RWPE1 (cell line): ENCODE measurements around the gene NFATC2.
A peak's percentile ranks its signal among the peaks of the same experiment; 100 is the strongest.

ENCODE experiments used
- CTCF ChIA-PET: fragments of 350-600 bp; sonication (Branson Sonifier 250); formaldehyde crosslinking; extraction: SDS; loops from one replicate; lab custom pipeline; 2021; lab: Yijun Ruan, JAX
- POLR2A ChIA-PET: fragments of 400-600 bp; formaldehyde crosslinking; extraction: SDS; loops from one replicate; lab custom pipeline; 2020; ENCODE audit warnings: antibody characterized with exemption; ENCODE audit not compliant: low non-redundant PET; lab: Yijun Ruan, JAX
- DNase-seq: peaks from one replicate; pipeline ENCODE4 v3.0.0; 2012; ENCODE audit warnings: low spot score
- H3K27ac ChIP-seq: fragments of 450-650 bp; 2 replicates; pipeline ENCODE4 v1.5.1; 2017
- TF ChIP-seq, protein P1 (sequence below): fragments of 450-650 bp; conservative IDR thresholded peaks from 2 replicates; pipeline ENCODE4 v1.5.1; 2017; ENCODE audit warnings: low read depth, mild to moderate bottlenecking

The NFATC2 gene

DNA sequence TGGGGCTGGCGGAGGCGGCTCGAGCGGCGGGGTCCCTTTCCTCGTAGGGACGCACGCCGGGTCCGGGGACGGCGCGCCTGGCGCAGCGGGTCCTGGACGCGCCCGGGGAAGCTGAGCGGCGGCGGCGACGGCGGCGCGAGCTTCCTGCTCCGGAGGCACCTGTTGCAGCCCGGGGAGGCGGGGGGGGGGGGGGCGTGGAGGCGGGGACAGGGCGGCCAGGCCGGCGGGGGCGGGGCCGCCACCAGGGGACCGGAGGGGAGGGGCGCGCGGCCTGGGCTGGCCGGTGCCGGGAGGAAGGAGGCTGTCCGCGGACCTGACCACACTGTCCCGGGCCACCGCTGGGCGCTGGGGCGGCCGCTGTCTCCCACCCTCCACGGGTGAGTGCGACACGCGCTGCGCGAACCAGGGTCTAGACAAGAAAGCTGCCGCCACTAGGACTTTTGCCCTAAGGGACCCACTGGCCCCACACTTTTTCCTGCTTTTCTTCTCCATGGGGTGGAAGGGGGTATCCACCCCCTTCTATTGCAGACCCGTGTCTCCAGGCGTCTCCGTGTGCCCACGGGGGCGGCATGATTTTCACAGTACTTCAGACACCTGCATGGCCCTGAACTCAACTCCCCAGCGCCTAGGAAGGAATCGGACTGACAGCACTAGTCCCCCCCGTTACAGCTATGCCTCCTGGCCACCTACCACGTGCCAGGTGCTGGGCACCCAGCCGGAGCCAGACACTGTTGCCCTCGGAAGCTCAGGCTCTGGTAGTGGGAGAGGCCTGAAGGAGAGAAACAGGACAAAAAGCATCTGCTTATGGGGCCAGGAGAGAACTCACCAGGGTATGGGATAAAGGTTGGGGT lies at the start of gene NFATC2:
Gene NFATC2, minus strand, starts transcription at position 149 of the 851 bp plus-strand sequence. CDS start 220 bp downstream, outside the sequence.
- no peak within 1 kb of the TSS for H3K27ac ChIP-seq
- TF ChIP-seq, protein P1, sequence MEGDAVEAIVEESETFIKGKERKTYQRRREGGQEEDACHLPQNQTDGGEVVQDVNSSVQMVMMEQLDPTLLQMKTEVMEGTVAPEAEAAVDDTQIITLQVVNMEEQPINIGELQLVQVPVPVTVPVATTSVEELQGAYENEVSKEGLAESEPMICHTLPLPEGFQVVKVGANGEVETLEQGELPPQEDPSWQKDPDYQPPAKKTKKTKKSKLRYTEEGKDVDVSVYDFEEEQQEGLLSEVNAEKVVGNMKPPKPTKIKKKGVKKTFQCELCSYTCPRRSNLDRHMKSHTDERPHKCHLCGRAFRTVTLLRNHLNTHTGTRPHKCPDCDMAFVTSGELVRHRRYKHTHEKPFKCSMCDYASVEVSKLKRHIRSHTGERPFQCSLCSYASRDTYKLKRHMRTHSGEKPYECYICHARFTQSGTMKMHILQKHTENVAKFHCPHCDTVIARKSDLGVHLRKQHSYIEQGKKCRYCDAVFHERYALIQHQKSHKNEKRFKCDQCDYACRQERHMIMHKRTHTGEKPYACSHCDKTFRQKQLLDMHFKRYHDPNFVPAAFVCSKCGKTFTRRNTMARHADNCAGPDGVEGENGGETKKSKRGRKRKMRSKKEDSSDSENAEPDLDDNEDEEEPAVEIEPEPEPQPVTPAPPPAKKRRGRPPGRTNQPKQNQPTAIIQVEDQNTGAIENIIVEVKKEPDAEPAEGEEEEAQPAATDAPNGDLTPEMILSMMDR = no peak
- CTCF ChIA-PET = interaction anchor here (0.6 to 1.3 kb wide), 3 partner anchors 25 to 870 kb away, joined by 3 read pairs; no protein-coding TSS in a partner anchor
- POLR2A ChIA-PET = no interaction called here
- DNase-seq = peak; percentile 54

DNA sequence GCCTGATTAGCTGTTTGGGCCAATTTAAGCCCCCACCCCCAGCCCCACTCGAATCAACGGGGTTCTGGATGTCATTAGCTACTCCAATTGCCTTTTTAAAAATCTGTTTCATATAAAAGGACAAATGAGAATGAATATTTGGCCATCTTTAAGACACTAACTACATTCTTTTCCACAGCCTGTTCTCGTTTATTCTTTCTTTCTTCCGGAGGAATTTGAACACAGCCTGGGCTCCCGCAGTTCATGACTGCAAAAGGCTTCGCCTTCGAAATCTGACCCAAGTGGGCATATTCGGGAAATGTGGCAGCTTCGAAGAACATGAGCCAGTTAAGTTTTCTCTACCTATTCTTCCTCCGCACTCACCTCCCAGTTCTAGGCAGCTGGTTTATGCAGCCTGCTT lies 49.4 kb upstream of the NFATC2 start:
- CTCF ChIA-PET = interaction anchor here (0.6 to 1.3 kb wide), 4 partner anchors 206 to 604 kb away, joined by 3 to 7 read pairs (median 5); no protein-coding TSS in a partner anchor

DNA sequence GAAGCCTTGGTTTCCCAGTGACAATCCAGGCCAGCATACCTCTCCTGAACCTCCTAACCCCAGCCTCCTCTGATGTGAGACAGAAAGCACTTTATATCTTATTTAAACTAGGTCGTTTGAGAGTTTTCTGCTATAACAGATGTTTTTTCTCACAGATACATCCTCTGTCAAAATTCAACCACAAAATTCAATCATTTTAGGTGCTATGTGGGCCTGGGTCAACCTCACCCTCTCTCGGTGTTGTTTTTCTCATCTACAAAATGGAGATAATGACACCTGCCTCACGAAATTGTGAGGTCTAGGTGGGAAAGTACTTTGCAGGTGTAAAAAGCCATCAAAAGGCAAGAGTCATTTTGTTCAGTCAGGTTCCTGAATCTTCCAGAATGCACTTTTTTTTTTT lies 46.2 kb upstream of the NFATC2 start:
- CTCF ChIA-PET = no interaction called here
- no peak overlapping the region for H3K27ac ChIP-seq
- DNase-seq = no peak
- POLR2A ChIA-PET = no interaction called here
- TF ChIP-seq, protein P1 = no peak

More for the DNA sequence above, 49.4 kb upstream of the NFATC2 start:
- TF ChIP-seq, protein P1 = no peak
- no peak for DNase-seq
- H3K27ac ChIP-seq = no peak overlapping the region
- POLR2A ChIA-PET = no interaction called here

DNA sequence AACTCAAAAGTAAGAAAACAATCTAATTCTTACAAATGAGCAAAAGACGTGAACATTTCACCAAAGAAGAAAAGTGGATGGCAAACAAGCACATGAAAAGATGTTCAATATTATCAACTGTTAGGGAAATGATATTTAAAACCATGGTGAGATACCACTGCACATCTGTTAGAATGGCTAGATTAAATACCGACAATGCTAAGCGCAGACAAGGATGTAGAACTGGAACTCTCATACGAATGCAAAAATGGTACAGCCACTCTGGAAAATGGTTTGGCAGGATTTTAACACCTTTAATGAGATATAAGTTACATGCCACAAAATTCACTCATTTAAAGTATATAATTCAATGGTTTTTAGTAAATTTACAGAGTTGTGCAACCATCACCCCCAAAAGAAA lies 44.6 kb upstream of the NFATC2 start:
- no peak for DNase-seq
- TF ChIP-seq, protein P1 = no peak
- ChIA-PET CTCF (interaction anchor here (0.5 to 1.8 kb wide), 2 partner anchors 7 to 140 kb away, joined by 3 to 11 read pairs; no protein-coding TSS in a partner anchor), POLR2A (no interaction called here)
- H3K27ac ChIP-seq = no peak overlapping the region

DNA sequence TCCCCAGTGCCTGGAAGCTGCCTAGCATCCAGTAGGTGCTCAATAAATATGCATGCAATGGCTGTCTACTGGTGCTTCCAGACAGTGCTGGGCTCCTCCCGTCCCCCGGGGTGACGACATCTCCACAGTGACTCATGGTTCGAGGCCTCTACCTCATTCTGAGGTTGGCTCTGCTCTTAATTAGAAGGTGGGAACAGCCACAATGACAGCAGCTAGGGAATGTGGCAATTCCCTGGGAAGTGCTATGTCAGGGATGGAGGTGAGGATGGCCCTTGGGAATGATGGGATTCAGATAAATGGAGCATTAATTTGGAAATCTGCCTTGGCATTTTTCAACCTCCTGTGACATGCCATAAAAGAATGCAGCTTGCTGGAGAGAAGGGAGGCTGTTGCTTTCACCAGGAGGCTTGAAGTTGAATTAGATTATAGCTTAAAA lies 43.5 kb upstream of the NFATC2 start:
- H3K27ac ChIP-seq = no peak overlapping the region
- CTCF ChIA-PET = interaction anchor here (0.6 to 1.8 kb wide), 4 partner anchors 8 to 598 kb away, joined by 3 to 11 read pairs (median 4); no protein-coding TSS in a partner anchor
- peak; percentile 72 for DNase-seq
- POLR2A ChIA-PET = no interaction called here
- TF ChIP-seq, protein P1 = no peak

DNA sequence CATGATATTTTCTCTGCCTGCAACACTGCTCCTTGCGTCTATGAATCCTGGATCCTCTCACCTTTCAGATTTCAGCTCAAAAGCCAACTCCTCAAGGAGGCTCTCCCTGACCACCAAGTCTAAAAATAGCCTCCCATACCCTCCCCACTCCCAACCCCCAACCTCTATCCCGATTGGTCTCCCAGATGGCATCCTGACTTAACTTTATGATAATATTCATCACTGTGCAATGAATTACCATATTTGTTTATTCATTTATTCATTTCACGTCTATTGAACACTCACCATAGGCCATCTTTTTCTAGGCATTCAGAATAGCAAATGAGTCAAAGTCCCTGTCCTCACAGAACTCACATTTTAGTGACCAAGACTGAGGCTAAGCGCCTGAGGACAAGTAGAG lies 42.6 kb upstream of the NFATC2 start:
- ChIA-PET CTCF (no interaction called here), POLR2A (no interaction called here)
- no peak overlapping the region for H3K27ac ChIP-seq

More for the DNA sequence above, 42.6 kb upstream of the NFATC2 start:
- no peak for DNase-seq
- TF ChIP-seq, protein P1 = no peak
